ENCODE measurements around the gene BLVRA. TPM values are rescaled to one million over a fixed set of nuclear protein-coding genes. Genes with fewer than 3 reads are reported as not detected.

Gene BLVRA
- total RNA-seq, 1 donor from 2014 or later: 18.2 TPM

GRCh38 chr7:43844257-43844656 is 85.8 kb downstream of the BLVRA start:
- Mint-ChIP-seq H3K36me3 (ENCODE audit: low read depth, unreplicated experiment) (no peaks in the 10 kb centered on the region), H3K4me1 (ENCODE audit: unreplicated experiment) (no peaks in the 10 kb centered on the region), H3K9me3 (ENCODE audit: unreplicated experiment) (no peaks in the 10 kb centered on the region), H3K4me3 (ENCODE audit: unreplicated experiment) (no peak overlapping the region), H3K27ac (ENCODE audit: unreplicated experiment) (no peak overlapping the region), H3K27me3 (ENCODE audit: unreplicated experiment) (peaks cover 2% of the 10 kb centered on the region)
- TF ChIP-seq CTCF (IDR thresholded peaks at IDR 0.05; ENCODE audit: unreplicated experiment): no peak
- no peak for DNase-seq (ENCODE audit: low spot score)

DNA sequence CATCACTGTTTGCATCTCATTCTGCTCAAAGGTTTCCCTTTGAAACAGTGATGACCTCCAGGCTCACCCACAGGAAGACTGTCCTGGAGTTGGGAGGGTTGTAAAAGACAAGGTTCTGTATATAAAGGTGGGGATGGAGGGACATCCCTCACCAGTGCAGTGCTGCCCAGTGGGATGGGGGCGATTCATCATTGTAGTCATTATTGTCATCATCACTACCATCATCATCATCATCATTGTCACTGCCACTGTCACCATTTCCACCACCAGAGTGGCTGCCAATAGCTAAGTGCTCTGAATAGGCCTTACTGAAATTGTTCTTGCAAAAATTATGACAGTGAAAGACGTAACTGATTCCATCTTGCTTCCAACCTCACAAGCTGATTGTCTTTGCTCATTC is 86.2 kb downstream of the BLVRA start:
- Mint-ChIP-seq H3K27me3 (ENCODE audit: unreplicated experiment) (peaks cover 2% of the 10 kb centered on the region), H3K27ac (ENCODE audit: unreplicated experiment) (no peak overlapping the region), H3K36me3 (ENCODE audit: low read depth, unreplicated experiment) (no peaks in the 10 kb centered on the region), H3K4me3 (ENCODE audit: unreplicated experiment) (no peak overlapping the region), H3K9me3 (ENCODE audit: unreplicated experiment) (no peaks in the 10 kb centered on the region), H3K4me1 (ENCODE audit: unreplicated experiment) (no peaks in the 10 kb centered on the region)
- no peak for TF ChIP-seq CTCF (IDR thresholded peaks at IDR 0.05; ENCODE audit: unreplicated experiment)
- DNase-seq (ENCODE audit: low spot score): no peak

GRCh38 chr7:43847496-43847895 is 89.0 kb downstream of the BLVRA start:
- Mint-ChIP-seq H3K4me1 (ENCODE audit: unreplicated experiment) (no peaks in the 10 kb centered on the region), H3K4me3 (ENCODE audit: unreplicated experiment) (no peak overlapping the region), H3K9me3 (ENCODE audit: unreplicated experiment) (no peaks in the 10 kb centered on the region), H3K36me3 (ENCODE audit: low read depth, unreplicated experiment) (no peaks in the 10 kb centered on the region), H3K27me3 (ENCODE audit: unreplicated experiment) (peaks cover 3% of the 10 kb centered on the region), H3K27ac (ENCODE audit: unreplicated experiment) (no peak overlapping the region)
- no peak for DNase-seq (ENCODE audit: low spot score)
- TF ChIP-seq CTCF (IDR thresholded peaks at IDR 0.05; ENCODE audit: unreplicated experiment): no peak

- Mint-ChIP-seq H3K4me3 (ENCODE audit: unreplicated experiment) (no peak overlapping the region), H3K27me3 (ENCODE audit: unreplicated experiment) (peaks cover 4% of the 10 kb centered on the region), H3K36me3 (ENCODE audit: low read depth, unreplicated experiment) (no peaks in the 10 kb centered on the region), H3K9me3 (ENCODE audit: unreplicated experiment) (no peaks in the 10 kb centered on the region), H3K27ac (ENCODE audit: unreplicated experiment) (no peak overlapping the region), H3K4me1 (ENCODE audit: unreplicated experiment) (no peaks in the 10 kb centered on the region)
- no peak for TF ChIP-seq CTCF (IDR thresholded peaks at IDR 0.05; ENCODE audit: unreplicated experiment)
- no peak for DNase-seq (ENCODE audit: low spot score)
Observed at GRCh38 chr7:43849047-43849446, 90.6 kb downstream of the BLVRA start.

GRCh38 chr7:43850348-43851116 is 92.1 kb downstream of the BLVRA start:
- H3K4me1 Mint-ChIP-seq (ENCODE audit: unreplicated experiment): no peaks in the 10 kb centered on the region
- peaks cover 8% of the 10 kb centered on the region for H3K27me3 Mint-ChIP-seq (ENCODE audit: unreplicated experiment)
- DNase-seq (ENCODE audit: low spot score): no peak
- H3K36me3 Mint-ChIP-seq (ENCODE audit: low read depth, unreplicated experiment): no peaks in the 10 kb centered on the region
- H3K4me3 Mint-ChIP-seq (ENCODE audit: unreplicated experiment): no peak overlapping the region
- no peak for TF ChIP-seq CTCF (IDR thresholded peaks at IDR 0.05; ENCODE audit: unreplicated experiment)
- H3K9me3 Mint-ChIP-seq (ENCODE audit: unreplicated experiment): no peaks in the 10 kb centered on the region
- no peak overlapping the region for H3K27ac Mint-ChIP-seq (ENCODE audit: unreplicated experiment)

Data from endothelial cell (in vitro differentiated cells).